Measurements from ENCODE around the gene RBMS1.

DNA sequence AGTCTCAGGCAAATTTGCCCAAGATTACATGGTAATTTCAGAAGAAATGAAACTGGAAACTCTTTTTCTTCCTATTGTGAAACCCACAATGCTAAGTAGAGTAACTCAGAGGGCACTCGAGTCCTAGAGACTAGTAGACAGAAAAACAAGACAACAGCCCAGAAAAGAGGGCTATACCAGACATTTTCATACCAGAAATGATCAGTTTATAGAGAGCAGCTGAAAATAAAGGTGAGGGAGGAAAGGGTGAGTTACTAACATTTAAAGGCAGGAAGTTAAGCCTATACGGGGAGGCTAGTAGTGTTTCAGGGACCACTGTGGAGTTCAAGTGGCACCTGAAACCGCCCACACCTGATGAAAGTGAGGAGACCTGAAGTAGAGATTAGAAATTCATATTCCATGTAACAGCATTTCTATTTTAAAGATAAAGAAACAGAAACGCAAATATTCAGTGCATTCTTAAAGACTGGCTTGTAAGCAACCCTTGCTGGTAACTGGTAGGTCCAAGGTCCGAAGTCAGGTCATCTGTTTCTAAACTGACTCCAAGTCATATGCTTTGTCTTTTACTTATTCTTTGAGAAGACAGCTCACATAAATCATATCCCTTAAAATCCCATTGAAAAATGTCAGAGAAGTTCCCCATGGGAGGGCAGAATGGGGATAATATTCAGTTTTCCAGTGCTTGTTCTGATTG is 148.4 kb downstream of the RBMS1 start:
- TF ChIP-seq TAF1 (IDR thresholded peaks at IDR 0.05; ENCODE audit: borderline replicate concordance, insufficient read depth, low read length) (no peak), SIN3A (IDR thresholded peaks at IDR 0.05; ENCODE audit: borderline replicate concordance, insufficient read depth, low read length) (no peak), POLR2AphosphoS5 (IDR thresholded peaks at IDR 0.05; ENCODE audit: low read depth, low read length) (no peak), FOXP2 (optimal IDR thresholded peaks at IDR 0.05; ENCODE audit: borderline replicate concordance, extremely low read depth, extremely low read length, insufficient read depth) (no peak)
